ENCODE results near the gene YWHAQ.
A peak's percentile ranks its signal among the peaks of the same experiment; 100 is the strongest.
"Not testable (repeated sequence)": the region's sequence is repeated elsewhere in the genome, so short reads cannot be mapped to it uniquely, and the experiment has no call there.

The YWHAQ gene

DNA sequence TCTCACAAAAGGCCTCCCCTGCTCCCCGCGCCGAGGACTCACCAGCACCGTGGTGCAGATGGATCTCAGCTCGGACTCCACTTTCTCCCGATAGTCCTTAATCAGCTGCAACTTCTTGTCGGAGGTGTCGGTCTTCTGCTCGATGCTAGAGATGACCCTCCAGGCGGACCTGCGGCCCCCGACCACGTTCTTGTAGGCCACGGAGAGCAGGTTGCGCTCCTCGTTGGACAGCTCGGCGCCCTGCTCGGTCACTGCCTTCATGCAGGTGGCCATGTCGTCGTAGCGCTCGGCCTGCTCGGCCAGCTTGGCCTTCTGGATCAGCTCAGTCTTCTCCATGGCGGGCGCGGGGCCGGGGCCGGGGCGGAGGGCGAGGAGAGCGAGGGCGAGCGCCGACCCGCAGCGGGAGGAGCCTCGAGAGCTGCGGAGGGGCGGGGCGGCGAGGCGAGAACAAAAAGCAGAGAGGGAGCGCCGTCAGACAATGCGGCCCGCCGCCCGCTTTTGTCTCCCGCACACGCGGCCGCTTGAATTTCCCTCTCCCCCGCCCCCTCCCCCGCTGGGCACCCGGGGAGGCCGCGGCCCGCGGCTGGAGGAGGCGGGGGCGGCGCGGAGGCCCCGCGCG, 571 bp downstream of the YWHAQ start:
- CTCF ChIA-PET = interaction anchor here (0.9 to 2.7 kb wide), 6 partner anchors 10 to 488 kb away, joined by 3 to 14 read pairs (median 4); partner anchors contain the start of gene ADAM17
- DNase-seq (ENCODE audit: extremely low spot score) = peak; percentile 83
- POLR2A ChIA-PET = interaction anchor here (0.5 to 2.3 kb wide), 17 partner anchors 8 to 1100 kb away, joined by 3 to 13 read pairs (median 4); partner anchors contain the start of gene ADAM17
- TF ChIP-seq, protein P1, sequence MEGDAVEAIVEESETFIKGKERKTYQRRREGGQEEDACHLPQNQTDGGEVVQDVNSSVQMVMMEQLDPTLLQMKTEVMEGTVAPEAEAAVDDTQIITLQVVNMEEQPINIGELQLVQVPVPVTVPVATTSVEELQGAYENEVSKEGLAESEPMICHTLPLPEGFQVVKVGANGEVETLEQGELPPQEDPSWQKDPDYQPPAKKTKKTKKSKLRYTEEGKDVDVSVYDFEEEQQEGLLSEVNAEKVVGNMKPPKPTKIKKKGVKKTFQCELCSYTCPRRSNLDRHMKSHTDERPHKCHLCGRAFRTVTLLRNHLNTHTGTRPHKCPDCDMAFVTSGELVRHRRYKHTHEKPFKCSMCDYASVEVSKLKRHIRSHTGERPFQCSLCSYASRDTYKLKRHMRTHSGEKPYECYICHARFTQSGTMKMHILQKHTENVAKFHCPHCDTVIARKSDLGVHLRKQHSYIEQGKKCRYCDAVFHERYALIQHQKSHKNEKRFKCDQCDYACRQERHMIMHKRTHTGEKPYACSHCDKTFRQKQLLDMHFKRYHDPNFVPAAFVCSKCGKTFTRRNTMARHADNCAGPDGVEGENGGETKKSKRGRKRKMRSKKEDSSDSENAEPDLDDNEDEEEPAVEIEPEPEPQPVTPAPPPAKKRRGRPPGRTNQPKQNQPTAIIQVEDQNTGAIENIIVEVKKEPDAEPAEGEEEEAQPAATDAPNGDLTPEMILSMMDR (IDR thresholded peaks at IDR 0.05; ENCODE audit: control extremely low read depth, extremely low read depth, low read depth, missing control alignments) = no peak

DNA sequence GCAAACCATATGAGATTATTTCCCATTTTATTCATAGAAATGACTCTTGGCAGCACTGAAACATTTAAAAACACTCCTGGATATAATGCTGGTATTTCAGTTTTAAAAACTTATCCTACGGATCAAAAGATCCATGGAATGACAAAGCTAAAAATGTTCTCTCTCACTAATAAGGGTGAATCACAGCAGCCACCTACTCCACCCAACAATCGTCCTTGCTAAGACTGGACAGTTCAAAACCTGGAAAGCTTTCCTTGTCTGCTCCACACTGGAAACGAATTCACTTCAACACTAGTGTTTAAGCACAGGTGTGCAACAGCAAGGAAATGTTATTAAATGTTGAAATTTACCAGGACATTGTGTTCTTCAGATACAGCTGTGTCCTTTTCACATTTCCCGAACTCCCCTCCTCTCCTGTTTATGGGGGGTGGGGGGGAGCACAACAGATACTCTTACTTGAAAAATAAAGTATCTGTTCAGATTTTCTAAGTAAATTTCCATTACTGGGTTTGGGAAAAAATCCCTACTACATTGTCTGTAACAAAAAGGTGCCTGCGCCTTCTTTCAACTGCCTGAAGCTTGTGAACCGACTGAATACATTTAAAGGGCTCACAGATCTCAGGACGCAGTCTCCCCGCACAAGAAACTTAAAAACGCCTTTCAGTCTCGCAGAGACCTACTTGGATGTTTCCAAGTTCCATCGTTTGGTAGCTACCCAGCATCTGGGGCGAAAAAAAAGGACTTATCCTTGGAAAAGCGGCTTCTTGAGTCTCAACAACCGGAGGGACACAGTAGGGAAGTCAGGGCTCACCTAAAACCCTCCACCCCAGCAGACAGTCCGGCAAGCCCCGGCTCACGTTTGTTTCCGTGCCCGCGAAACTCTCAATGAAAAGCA, 1.3 kb downstream of the YWHAQ start:
- DNase-seq (ENCODE audit: extremely low spot score) = no peak
- POLR2A ChIA-PET = interaction anchor here (0.5 to 2.3 kb wide), 9 partner anchors 9 to 124 kb away, joined by 3 to 13 read pairs (median 5); partner anchors contain the start of gene ADAM17
- CTCF ChIA-PET = interaction anchor here (1.2 to 2.7 kb wide), 4 partner anchors 9 to 42 kb away, joined by 3 to 14 read pairs (median 5); no protein-coding TSS in a partner anchor
- TF ChIP-seq, protein P1 (IDR thresholded peaks at IDR 0.05; ENCODE audit: control extremely low read depth, extremely low read depth, low read depth, missing control alignments) = no peak

DNA sequence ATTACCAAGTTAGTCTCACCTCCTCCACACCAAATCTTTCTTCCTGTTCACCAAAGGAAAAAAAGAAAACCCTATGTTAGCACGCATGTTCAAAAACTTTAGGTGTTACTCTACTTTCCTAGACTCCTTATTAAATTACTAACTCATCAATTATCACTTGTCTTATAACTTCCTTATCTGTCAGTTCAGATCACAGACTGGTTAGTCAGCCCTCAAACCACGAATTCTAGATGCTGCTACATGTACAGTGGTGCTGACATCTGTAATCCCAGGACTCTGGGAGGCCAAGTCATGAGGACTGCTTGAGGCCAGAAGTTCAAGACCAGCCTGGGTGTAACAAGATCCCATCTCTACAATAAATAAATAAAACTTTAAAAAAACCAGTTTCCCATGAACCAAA, 3.5 kb downstream of the YWHAQ start:
- TF ChIP-seq, protein P1 (IDR thresholded peaks at IDR 0.05; ENCODE audit: control extremely low read depth, extremely low read depth, low read depth, missing control alignments) = no peak
- no peak for DNase-seq (ENCODE audit: extremely low spot score)
- ChIA-PET CTCF (interaction anchor here (1.5 to 1.9 kb wide), 2 partner anchors 10 to 33 kb away, joined by 3 to 5 read pairs; no protein-coding TSS in a partner anchor), POLR2A (no interaction called here)

DNA sequence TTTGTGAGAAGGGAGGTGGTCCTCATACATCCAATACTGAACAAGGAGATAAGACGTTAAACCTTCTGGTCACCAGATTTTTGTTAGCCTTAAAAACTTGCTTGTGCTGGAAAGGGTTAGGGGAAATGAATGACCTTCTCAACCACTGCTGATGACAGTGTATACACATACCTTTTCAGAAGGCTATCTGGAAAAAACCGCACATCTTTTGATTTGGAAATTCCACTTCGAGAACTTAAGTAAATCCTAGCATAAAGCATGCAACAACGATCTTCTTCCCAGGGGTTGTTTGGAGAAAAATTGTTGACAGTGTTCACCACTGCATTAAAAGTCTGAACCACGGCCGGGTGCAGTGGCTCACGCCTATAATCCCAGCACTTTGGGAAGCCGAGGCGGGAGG, 7.6 kb downstream of the YWHAQ start:
- ChIA-PET POLR2A (interaction anchor here (1.0 to 1.3 kb wide), 2 partner anchors 8 to 10 kb away, joined by 3 read pairs; partner anchors contain the start of gene YWHAQ), CTCF (interaction anchor here (1.2 kb wide), 1 partner anchor 15 kb away, joined by 3 read pairs; no protein-coding TSS in a partner anchor)
- TF ChIP-seq, protein P1 (IDR thresholded peaks at IDR 0.05; ENCODE audit: control extremely low read depth, extremely low read depth, low read depth, missing control alignments) = no peak
- DNase-seq (ENCODE audit: extremely low spot score) = no peak

DNA sequence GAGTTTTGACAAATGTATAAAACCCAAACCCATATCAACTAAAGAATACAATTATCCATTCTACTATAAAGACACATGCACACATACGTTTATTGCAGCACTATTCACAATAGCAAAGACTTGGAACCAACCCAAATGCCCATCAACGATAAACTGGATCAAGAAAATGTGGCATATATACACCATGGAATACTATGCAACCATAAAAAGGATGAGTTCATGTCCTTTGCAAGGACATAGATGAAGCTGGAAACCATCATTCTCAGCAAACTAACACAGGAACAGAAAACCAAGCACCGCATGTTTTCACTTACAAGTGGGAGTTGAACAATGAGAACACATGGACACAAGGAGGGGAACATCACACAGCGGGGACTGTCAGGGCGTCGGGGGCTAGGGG, 9.1 kb downstream of the YWHAQ start:
- DNase-seq (ENCODE audit: extremely low spot score); CTCF ChIA-PET: not testable (repeated sequence)
- POLR2A ChIA-PET = interaction anchor here (1.3 kb wide), 1 partner anchor 9 kb away, joined by 3 read pairs; the partner anchor contains the start of gene YWHAQ

DNA sequence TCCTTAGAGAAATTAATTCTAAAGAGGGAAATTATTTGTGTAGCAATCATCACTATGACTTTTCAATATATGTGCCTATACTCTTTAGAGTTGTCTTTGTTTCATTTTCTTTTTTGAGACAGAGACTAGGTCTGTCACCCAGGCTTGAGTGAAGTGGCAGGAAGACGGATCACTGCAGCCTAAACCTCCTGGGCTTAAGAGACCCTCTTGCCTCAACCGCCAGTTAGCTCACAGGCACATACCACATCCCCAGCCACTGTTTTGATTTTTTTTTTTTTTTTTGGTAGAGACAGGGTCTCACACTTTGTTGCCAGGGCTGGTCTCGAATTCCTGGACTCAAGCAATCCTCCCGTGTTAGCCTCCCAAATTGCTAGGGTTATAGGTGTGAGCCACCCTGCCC, 12.4 kb downstream of the YWHAQ start:
- no peak for DNase-seq (ENCODE audit: extremely low spot score)
- TF ChIP-seq, protein P1 (IDR thresholded peaks at IDR 0.05; ENCODE audit: control extremely low read depth, extremely low read depth, low read depth, missing control alignments) = no peak
- POLR2A ChIA-PET = interaction anchor here (0.6 to 1.5 kb wide), 3 partner anchors 11 to 15 kb away, joined by 3 to 11 read pairs (median 4); partner anchors contain the start of gene YWHAQ
- CTCF ChIA-PET = interaction anchor here (1.0 kb wide), 1 partner anchor 16 kb away, joined by 4 read pairs; no protein-coding TSS in a partner anchor

All from GM10248 (cell line).